HL-60 (cell line): ENCODE results near the gene P4HA2.

ENCODE experiments used
- CTCF ChIP-seq: IDR thresholded peaks from one replicate; pipeline ENCODE4 v1.5.1; 2011; ENCODE audit warnings: low read length, control low read depth, inconsistent platforms; ENCODE audit not compliant: insufficient read depth
- GABPA ChIP-seq: IDR thresholded peaks from 2 replicates; pipeline ENCODE4 v1.6.1; 2012; ENCODE audit warnings: low read depth
- POLR2AphosphoS5 ChIP-seq: IDR thresholded peaks from 2 replicates; pipeline ENCODE4 v1.6.1; 2012; ENCODE audit warnings: low read depth
- REST ChIP-seq: IDR thresholded peaks from 2 replicates; pipeline ENCODE4 v1.6.1; 2012; ENCODE audit warnings: low read depth; ENCODE audit not compliant: insufficient replicate concordance
- SPI1 ChIP-seq: IDR thresholded peaks from 2 replicates; pipeline ENCODE4 v1.6.1; 2012; ENCODE audit warnings: low read depth, mild to moderate bottlenecking, borderline replicate concordance

- TF ChIP-seq CTCF (no peak), POLR2AphosphoS5 (no peak), REST (no peak), GABPA (no peak), SPI1 (no peak)
These were observed 10.0 kb upstream of the P4HA2 start for GRCh38 chr5:132237670-132238069.
